ENCODE measurements around the gene NCR2. TPM values are rescaled to one million over a fixed set of nuclear protein-coding genes. Genes with fewer than 3 reads are reported as not detected.

NCR2 gene
- total and polyA plus RNA-seq, 9 of the 15 experiments (the other 6 are each of a cell fraction or from before 2014, with no cell fraction given): not detected

GRCh38 chr6:41325446-41326066 lies 9.9 kb upstream of the NCR2 start:
- no peak for FAIRE-seq
- TF ChIP-seq NCOR1 (IDR thresholded peaks at IDR 0.05) (peak; percentile 77), CCNT2 (IDR thresholded peaks at IDR 0.05; ENCODE audit: borderline replicate concordance, extremely low read depth, insufficient read length, low read depth, low read length) (peak; percentile 50), ZNF655 (CRISPR knock-in tag; IDR thresholded peaks at IDR 0.05) (no peak), IRF2 (CRISPR knock-in tag; IDR thresholded peaks at IDR 0.05) (no peak), DNMT1 (IDR thresholded peaks at IDR 0.05) (no peak), CXXC5 (CRISPR knock-in tag; IDR thresholded peaks at IDR 0.05) (peak; percentile 63), THAP7 (CRISPR knock-in tag; IDR thresholded peaks at IDR 0.05) (no peak), SMARCC2 (IDR thresholded peaks at IDR 0.05; ENCODE audit: low read depth) (peak; percentile 53; the same call in 1 of the 2 replicates), ZFP36 (IDR thresholded peaks at IDR 0.05; ENCODE audit: low read depth, low read length, partially characterized antibody) (peak; percentile 6), CBFA2T2 (conservative IDR thresholded peaks at IDR 0.05) (peak; percentile 82), MEF2A (IDR thresholded peaks at IDR 0.05; ENCODE audit: control insufficient read depth, low read depth, low read length) (no peak), PML (IDR thresholded peaks at IDR 0.05; ENCODE audit: low read length) (peak; percentile 90), MTA2 (IDR thresholded peaks at IDR 0.05; ENCODE audit: low read depth) (peak; percentile 85), RAD21 (CRISPR knock-in tag; conservative IDR thresholded peaks at IDR 0.05 in 1 of 2, IDR thresholded peaks at IDR 0.05 in 1 of 2) (no peak), SMARCA5 (IDR thresholded peaks at IDR 0.05) (no peak), LEF1 (IDR thresholded peaks at IDR 0.05) (peak; percentile 64; the same call in 1 of the 2 replicates), CBFA2T3 (IDR thresholded peaks at IDR 0.05) (peak; percentile 90), ZKSCAN3 (CRISPR knock-in tag; IDR thresholded peaks at IDR 0.05) (no peak), CTBP1 (IDR thresholded peaks at IDR 0.05; ENCODE audit: borderline replicate concordance) (peak; percentile 52; the same call in 1 of the 2 replicates), THRA (IDR thresholded peaks at IDR 0.05) (no peak)

More at GRCh38 chr6:41325446-41326066, 9.9 kb upstream of the NCR2 start:
- Histone ChIP-seq H3K9me3 (replicated peaks; ENCODE audit: control insufficient read depth, insufficient read depth, low read depth, low read length) (no peaks in the 10 kb centered on the region), H3K4me3 (no peak overlapping the region), H3K27ac (ENCODE audit: extremely low read depth, low read depth, low read length) (no peak overlapping the region; the same call in 1 of the 3 replicates), H3K36me3 (ENCODE audit: control insufficient read depth, insufficient read depth, low read length) (no peaks in the 10 kb centered on the region), H2AFZ (ENCODE audit: low read depth, low read length) (peak overlapping the region; percentile 70), H3K9ac (ENCODE audit: insufficient read depth in 1 of 2, low read depth in 2 of 2, low read length in 2 of 2) (no peak overlapping the region), H3K9me1 (ENCODE audit: control insufficient read depth, insufficient read depth, low read length) (no peaks in the 10 kb centered on the region), H3K27me3 (ENCODE audit: control insufficient read depth in 2 of 2, insufficient read depth in 2 of 2, low read length in 2 of 2) (peaks cover 3 to 9% of the 10 kb centered on the region in 2 experiments; a peak in 2 of 5 replicates), H3K79me2 (ENCODE audit: control insufficient read depth, insufficient read depth, low read length) (no peaks in the 10 kb centered on the region), H3K4me1 (replicated peaks in 1 of 2; ENCODE audit: control insufficient read depth in 2 of 2, insufficient read depth in 2 of 2, low read length in 2 of 2) (peaks cover 0 to 12% of the 10 kb centered on the region in 2 experiments; a peak in 3 of 5 replicates), H4K20me1 (replicated peaks; ENCODE audit: control insufficient read depth, insufficient read depth, low read length) (no peaks in the 10 kb centered on the region), H3K4me2 (ENCODE audit: insufficient read depth, low read length) (peak overlapping the region; percentile 64)
- ATAC-seq: peak; percentile 64
- no TSS peak for BruUV-seq (replicated peaks)
- ChIA-PET POLR2A (interaction anchor here (0.8 to 1.4 kb wide), 4 partner anchors 13 to 251 kb away, joined by 3 to 4 read pairs (median 3); no protein-coding TSS in a partner anchor), CTCF (ENCODE audit: low intra/inter-chr PET ratio) (interaction anchor here (0.6 kb wide), 2 partner anchors 43 to 429 kb away, joined by 3 read pairs; no protein-coding TSS in a partner anchor)
- intact Hi-C loops (cut with micrococcal nuclease) (no loop called here), in situ Hi-C loops (cut with MboI) (no loop called here)
- DNase-seq (ENCODE audit: extremely low read depth in 1 of 4, low spot score in 3 of 4): peak in 2 of 4 experiments; percentile 37 to 55
- 0% methylated on average over 4 of the region's 4 CpGs for WGBS (ENCODE audit: insufficient coverage, low coverage, missing lambda C conversion rate)
